Activated CD4-positive, alpha-beta T cell treated with anti-CD3 and anti-CD28 coated beads, Interleukin-2, amount 50 U/mL, for 1 hour (primary cell): Measurements from ENCODE around the gene RAPGEF5.

ENCODE experiments used
- DNase-seq: peaks from one replicate; pipeline ENCODE4 v3.0.0-alpha.2; 2020

Gene RAPGEF5

DNA sequence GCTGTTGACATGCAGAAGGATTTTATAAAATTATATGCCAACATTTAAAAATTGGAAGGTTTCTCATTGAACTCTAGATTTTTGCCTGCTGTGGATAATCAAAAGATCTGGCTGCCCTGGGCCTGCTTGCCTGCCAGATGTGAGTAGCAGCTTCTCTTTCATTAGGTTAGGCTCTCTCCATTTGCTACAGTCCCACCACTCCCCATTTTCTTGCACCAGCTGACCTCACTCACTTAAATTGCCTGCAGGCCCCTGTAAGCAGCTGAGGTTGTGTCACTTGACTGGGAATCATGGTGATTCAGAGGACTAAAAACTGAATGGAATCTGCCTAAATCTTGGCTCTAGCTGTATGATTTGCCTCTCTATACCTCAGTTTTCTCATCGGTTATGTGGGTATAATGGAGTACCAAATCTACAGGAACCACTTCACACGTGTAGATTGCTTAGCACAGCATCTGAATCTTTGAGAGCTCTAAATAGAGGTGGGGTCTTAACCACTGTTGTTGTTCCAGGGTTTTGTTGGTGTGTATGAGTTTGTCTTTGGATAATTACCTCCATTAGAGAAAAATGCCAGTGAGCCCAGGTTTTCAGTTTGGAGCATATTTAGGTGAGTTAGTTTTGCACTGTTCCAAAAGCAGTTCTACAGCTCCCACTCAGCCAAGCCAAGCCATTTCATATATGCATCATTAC, 18.6 kb upstream of the RAPGEF5 start:
- DNase-seq, result no peak

DNA sequence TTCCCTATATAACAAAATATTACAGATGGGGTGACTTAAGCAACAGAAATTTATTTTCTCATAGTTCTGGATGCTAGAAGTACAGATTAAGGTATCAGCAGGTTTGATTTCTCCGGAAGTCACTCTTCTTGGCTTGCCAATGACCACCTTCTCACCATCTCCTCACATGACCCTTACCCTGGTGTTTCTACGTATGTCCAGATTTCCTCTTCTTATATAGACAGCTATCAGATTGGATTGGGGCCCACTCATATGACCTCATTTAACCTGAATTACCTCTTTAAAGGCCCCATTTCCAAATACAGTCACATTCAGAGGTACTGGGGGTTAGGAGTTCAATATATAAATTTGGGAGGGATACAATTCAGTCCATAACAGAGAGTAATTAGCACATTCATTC, 17.0 kb upstream of the RAPGEF5 start:
- no peak for DNase-seq

DNA sequence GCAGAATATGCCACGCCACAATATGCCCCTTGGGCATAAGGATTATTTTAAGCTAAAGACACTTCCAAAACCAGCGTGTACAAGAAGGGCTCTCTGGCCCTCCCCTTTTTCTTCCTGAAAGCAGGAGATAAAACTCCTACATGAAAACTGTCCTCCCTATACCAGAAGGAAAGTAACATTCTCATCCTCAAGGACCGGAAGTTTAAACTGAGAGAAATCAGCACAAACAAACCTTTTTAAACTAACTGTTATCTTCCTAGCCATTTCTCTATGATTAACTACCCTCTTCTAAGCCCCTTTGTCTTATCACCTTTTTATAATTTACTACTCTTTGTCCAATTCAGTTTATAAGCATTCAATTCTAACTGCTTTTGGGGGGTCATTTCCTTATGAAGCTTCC, 16.4 kb upstream of the RAPGEF5 start:
- DNase-seq, result no peak

DNA sequence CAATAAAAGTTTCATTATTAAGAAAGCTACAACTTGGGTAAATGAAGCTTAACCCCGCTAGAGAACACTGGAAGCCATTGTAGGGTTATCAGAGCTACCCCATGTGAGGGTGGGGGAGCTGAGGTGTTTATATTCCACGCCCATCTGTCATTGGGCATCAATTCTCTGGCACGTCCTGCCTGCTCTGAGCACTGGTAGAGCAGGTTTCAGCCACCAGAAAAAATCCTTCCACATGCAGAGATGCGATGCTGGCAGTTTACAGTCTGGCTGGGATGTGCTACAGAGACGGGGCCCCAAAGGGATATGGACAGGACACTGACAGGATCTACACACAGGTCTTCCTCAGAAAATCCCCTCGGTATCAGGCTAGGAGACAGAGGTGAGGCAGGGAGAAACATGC, 15.9 kb upstream of the RAPGEF5 start:
- DNase-seq, result no peak

DNA sequence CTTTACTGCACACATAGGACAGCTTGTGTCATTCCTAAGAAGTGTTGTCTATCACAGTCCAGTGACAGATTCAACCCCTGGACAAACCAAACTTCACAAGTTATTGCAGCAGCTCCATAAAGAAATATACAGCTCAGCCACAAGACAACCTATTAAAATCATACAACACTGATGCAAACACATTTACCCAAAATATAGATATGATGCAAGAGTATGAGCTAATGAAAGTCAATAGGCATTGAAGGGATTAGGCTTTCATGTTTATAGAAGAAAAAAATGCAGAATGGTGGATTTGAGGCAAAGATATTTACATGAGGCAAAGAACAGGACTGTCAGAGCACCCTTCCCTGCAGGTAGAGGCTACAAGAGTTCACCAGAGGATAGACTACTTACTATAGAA, 14.9 kb upstream of the RAPGEF5 start:
- DNase-seq, result no peak

DNA sequence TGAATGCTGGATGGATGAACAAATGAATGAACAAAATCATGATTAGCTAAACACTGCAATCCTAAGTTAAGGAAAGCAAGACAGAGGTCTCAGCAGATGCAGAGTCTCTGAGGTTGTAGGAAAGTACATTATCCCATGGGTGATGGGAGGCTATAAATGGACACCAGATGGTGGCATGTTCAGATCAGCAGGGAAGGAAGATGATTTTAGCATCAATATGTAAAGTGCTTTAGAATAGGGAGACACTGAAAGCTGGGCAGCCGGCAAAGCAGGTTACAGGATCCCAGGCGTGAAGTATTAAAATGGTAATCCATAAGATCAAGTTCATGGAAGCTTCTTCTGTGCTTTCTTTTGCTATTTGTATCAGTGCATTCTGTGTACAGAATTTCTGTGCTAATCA, 7.9 kb upstream of the RAPGEF5 start:
- no peak for DNase-seq

DNA sequence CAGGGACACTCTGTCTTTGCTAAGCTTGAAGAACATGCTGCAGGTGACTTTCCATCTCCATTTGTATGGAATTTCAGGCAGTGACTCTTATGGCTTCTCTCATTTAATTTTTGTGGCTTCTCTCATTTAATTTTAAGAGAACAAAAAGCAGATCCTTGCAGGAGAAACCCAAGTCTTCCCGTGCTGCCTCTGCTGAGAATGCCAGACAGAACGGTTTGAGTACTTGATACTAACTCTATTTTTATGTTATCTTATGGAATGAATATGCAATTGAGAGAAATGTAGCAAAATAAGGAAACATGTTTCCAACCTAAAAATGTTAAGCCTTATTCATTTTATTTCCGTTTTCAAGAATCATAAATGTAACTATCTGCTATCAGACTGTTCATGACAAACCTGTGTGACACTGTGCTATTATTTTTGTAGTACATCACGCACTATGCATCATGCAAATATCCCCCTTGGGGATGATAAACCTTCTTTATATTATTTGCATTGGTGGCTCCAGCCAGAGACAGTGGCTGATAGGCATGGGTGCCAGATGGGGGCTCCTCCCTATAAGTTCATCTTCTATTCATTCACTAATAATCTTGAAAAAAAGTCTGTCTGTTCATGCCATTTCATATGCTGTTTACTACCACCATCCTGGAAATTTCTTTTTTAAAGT, 6.9 kb upstream of the RAPGEF5 start:
- no peak for DNase-seq

DNA sequence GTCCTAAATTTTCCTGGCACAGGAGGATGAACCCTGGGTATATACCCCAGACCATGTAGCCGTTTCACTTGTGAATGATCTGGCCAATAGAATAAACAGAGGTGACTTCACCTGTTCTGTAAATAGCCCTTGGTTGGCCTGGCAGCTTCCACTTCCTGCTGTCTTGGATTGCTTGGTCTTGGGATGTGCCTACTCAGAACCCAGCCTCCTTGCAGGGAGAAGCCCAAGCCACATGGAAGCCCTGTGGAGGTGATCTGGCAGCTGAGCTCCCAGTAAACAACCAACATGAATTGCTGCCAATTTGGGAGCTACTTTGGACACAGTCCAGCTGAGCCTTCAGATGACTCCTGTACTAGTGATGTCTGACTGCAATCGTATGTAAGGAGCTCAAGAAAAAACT, 4.8 kb upstream of the RAPGEF5 start:
- DNase-seq, result no peak

DNA sequence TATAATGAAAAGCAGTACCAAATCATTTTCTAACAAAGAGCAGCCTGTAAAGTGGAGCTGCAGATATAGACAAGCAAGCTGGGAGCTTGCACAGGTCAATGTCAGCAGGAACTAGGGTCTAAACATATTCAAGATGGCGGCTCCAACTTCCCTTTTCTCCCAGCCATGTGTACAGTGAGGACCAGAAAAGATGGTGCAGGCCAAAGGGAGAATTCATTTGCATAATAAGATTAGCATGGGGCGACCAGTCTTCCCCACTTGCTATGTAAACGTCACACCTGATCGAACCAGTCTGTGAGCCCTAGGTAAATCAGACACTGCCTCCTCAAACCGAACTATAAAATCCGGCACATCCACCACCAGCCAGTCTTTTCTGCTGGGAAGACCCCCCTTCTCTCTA, 4.4 kb upstream of the RAPGEF5 start:
- no peak for DNase-seq

DNA sequence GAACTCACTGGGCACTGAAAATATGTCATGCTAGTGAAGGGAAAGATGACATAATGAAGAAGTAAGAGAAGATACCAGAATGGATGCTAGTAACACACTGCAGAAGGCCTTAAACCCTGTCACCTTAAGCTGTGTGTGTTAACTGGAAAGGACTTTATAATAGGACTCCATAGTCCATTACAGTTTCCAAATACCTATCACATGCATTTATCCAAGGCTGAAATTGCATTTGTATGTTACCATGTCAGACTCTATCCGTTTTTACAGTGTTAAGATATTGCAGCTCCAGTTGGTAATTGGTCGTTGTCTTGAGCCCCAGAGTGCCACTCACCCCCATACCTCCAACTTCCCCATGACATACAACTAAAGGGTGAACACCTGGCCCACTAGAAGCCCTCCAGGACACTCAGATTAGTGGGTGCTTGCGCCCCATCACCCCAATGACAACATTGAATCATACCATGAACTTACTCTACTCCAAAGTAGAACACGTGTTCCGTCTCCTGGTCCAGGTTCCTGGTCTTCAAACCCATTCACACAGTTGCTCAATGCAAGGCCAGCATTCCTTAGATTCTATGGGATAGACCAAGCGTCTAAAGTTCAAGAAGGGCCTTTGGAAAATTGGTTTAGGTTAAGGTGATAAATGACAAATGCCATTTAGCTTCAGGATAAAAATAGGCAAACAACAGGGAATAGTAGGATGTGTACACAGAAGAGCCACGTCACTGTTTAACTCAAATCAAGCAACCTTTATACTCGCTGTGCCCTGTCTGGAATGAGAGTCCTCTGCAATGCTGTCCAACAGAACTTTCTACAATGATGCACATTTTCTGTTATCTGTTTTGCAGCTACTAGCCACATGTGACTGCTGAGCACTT, 2.1 kb upstream of the RAPGEF5 start:
- no peak for DNase-seq

DNA sequence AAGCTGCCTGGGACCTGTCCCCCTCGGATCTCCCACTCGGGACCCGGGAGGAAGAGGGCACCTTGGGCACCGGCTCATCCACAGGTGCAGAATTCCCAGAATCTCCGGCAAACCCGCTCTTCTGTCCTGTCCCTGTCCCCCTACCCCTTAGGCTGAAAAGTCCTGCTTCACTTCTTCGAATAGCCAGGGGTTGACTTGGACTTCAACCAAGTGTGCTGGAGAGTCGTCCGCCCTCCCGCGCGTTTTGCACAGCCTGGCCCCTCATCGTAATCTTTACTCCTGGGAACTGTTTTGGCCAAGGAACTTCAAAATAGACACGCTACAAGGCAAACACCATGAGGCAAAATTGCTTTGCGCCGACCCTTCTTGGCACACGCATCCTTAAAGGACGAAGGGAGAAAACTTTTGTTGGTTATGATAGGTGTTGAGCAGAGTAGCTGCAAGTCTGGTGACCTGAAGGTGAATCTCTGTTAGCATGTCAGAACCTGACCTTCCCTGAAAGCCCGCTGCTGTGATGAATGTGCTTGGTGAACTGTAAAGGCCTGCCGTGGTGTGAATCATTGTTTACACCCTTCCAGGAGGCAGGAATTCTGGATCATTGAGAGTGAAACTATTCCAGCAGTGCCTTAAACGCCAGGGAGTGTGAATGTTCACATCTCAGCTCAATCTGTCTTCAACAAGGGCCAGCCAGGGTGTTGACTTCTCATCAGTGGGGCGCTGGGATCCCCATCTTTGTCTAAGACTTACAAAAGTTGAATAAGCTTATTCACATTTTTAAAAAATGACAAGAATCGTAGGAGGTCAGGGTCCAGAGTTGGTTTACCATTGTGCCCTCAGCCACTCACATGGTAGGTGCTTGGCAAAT, 589 bp upstream of the RAPGEF5 start:
- DNase-seq, result no peak

DNA sequence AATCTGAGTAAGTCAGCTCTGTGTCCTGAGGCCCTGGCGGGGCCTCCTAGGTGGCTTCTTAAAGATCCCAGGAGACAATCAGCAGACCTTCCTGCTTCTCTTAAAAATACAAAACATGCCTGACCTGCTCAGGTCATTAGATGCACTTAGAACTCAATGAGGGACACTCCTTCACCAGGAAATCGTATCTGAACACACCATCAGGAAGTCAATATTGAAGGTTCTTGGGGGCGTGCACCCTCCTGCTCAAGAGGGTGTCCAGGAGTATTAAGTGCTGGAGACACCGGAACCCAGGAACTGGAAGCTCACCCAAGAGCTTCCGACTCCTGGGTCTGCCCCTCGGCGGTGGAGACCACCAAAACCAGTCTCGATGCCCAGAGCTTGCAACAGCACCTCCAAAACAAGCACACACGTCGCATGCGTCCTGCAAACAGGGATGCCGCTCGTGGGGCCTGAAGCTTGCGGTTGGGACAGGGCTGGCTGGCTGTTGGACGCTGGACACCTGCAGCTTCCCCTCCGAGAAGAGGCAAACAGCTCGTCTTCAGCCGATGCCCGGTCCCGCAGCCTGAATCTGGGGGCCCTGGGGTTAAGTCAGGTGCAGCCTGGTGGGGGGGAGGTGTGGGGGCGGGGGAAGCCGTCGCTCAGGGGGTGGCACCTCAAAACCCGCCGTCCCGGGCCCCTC, 803 bp downstream of the RAPGEF5 start:
- no peak for DNase-seq

DNA sequence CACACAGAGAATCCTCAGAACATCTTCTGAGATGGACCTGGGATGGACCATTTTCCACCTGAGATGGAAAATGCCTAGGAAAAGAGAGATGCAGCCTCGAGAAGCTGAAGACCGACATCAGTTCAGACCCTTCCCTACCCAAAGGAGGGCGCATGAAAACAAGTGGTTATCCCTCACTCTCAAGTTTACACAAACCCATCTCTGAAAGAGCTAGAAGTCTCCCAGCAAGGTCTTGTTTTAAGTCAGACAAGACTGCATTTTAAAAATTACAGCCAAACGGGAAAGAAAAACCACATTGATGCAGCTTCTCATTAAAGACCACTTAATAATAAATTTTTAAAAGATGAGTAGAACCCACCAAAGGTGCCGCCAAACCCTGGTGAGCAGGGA, 1.3 kb downstream of the RAPGEF5 start:
- DNase-seq, result no peak

DNA sequence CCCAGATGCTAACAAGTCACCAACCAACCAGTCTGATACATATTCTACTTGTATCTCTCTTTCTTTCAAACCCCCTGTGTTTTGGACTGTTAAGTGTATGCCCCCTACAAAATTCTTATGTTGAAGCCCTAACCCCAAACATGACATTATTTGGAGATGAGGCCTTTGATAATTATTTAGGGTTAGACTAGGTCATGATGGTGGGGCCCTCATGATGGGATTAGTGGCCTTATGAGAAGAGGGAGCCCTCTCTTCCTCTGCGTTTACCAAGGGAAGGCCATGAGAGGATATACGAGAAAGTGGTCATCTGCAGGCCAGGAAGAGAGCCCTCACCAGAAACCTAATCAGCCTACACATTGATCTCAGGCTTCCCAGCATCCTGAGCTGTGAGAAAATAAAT, 2.5 kb downstream of the RAPGEF5 start:
- no peak for DNase-seq

DNA sequence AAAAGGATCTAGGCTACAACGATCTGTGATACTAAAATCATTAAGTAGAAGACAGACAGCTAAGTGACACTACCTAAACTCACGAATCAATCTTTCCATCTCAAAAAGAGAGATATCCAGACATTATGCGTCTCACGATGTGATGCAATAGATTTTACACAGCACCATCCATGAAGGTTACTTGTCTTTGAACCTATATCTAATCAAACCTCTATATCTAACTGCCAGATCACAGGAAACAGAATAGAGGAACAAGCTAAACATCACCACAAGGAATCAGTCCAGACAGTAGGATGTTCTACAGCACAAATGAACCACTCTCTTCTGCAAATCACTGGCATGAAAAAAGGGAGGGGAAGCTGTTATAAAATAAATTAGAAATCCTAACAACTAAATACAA, 4.1 kb downstream of the RAPGEF5 start:
- DNase-seq, result no peak

DNA sequence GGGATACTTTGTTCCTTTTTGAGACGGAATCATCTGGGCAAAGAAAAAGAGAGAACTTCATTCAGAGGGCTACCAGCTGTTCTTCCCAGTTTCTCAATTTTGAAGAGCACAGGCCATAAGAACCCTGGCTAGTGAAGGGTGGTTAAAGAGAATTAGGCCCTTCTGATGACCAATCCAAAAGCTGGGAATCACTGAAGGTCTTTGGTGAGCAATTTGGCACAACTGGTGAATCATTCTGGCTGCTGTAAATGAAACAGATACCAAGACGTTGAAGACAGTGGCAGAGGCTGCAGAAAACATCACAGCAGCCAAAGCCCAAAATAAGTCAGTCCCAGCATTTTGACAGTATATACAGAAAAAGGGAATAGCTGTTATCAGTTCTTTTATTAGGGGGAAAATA, 5.1 kb downstream of the RAPGEF5 start:
- no peak for DNase-seq

DNA sequence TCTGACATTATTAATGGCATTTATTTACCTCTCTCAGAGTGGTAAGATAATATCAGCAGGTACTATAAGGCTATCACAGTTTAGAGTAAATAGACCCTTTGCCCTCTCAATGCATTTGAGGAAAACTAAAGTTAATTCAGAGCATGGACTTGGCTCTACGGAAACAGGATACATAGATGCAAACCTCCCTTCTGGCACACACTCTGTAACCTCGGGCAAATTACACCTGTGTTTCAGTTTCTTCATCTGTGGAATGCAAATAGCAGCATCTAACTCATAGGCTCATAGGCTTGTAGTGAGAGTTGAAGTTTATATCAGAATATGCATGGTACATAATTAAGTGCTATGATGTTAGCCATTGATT, 5.6 kb downstream of the RAPGEF5 start:
- DNase-seq, result no peak

DNA sequence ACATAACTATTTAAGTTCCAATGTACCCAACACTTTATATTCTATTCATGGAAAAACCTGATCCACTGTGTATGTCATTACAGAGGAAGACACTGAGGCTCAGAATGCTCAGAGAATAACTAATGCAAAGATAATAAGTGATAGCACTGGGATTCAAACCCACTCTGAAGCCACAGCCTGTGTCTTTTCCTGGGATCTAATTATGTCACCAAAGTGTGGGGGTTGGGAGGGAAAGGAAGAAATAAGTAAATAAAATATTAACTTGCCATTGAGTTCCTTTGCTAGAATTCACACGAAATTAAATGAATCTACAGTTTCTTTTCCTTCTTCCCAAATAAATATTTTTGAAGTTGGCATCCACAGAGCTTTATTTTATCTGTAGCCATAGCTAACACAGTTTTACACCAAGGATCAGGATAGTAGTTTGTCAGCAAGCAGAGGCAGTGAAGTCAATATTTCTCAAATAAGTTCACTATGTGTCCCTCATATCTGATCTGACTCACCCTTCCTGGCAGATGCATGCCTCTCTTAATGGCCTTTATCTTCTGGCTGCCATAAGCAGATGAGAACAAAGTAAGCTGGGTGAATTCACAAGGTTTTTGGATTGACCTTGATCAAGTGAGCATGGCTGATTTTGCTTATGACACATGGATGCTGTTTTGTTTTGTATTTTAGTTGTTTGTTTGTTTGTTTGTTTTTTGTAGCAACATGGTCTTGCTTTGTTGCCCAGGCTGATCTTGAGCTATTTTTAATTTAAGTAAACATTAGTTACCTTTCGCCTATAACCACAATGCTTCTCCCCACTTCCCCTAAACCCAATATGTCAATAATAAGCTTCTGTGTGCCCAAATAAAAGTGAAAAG, 6.3 kb downstream of the RAPGEF5 start:
- no peak for DNase-seq

DNA sequence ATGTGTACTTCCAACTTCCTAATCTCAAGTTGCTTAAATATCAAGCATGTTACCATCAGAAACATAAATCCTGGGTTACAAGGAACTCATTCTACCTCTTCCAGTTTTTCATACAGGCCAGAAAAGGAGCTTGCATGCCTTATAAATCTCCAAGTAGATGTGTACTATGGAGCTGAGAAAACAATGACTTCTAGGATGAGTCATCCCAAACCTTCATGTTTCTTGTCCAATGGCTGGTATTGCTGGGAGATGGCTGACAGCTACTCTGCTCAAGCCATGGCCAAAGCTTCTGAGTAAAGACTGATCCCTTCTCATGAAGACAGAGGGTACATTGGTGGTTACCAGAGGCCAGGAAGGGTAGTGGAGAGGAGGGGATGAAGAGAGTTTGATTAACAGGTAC, 8.6 kb downstream of the RAPGEF5 start:
- DNase-seq, result no peak

DNA sequence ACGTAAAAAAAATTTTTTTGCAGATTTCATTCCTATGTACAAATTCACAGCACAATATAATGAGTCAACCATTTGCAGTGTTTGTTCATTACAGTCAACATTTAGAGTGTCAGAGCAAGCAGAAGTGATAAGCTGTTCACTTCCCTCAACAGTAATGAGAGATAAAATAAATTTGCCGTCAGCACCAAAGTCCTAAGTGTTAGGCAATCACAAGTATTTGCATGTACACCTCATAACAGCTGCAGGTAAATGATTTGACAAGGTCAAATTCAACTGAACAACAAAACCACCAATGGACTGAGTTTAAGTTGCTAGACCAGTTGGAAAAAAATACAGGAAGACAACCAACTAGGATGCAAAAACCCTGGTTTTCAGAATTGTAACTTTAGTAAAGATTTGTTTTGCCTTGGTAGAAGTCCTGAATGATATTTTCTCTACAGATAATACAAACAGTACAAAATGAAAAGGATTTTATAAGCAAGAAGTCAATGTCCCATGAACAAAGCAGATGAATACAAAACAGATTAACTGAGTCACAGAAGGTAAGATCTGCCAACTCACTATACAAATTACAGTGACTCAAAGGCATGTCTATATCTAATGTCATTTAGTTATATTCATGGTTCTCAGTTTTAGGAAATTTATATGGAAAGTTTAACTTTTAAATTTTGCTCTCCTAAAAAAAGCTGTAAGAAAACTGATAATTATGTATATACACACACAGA, 10.4 kb downstream of the RAPGEF5 start:
- no peak for DNase-seq

DNA sequence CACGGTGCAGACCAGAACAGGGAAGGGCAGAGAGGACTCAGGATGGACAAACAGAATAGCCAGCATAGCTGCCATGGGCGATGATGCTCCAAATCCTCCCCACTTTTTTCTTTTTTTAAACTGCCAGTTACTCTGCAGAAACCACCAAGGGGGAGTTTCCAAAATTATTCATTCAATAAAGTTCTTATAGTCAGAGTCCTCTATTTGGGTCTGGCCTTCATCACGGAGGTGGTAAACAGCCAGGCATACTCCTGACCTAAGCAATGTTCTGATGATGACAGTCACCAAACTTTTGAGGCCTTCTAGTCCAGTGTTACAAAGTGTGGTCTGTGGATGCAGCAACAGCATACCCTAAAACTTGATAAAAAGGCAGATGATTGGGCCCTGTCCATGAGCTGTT, 12.3 kb downstream of the RAPGEF5 start:
- DNase-seq, result no peak
